NCI-H2107 (cell line): Measurements from ENCODE around the gene MAP7.
"Not testable (repeated sequence)": the region's sequence is repeated elsewhere in the genome, so short reads cannot be mapped to it uniquely, and the experiment has no call there.

Source experiments
- DNase-seq: peaks from one replicate; lab custom pipeline; 2025; lab: John Stamatoyannopoulos, UW

The MAP7 gene

GRCh38 chr6:136421537-136422158 lies 128.6 kb downstream of the MAP7 start:
- DNase-seq, result no peak

- DNase-seq, result no peak
Observed at GRCh38 chr6:136420853-136421252, 129.4 kb downstream of the MAP7 start.

GRCh38 chr6:136415351-136416007 lies 134.7 kb downstream of the MAP7 start:
- no peak for DNase-seq

- DNase-seq, result no peak
Observed at GRCh38 chr6:136412410-136412809, 137.8 kb downstream of the MAP7 start.

GRCh38 chr6:136411453-136412354 lies 138.5 kb downstream of the MAP7 start:
- no peak for DNase-seq

GRCh38 chr6:136411025-136411325 lies 139.2 kb downstream of the MAP7 start:
- no peak for DNase-seq

GRCh38 chr6:136410201-136411024 lies 139.8 kb downstream of the MAP7 start:
- no peak for DNase-seq

- DNase-seq, result no peak
Observed at GRCh38 chr6:136409597-136409996, 140.6 kb downstream of the MAP7 start.

- DNase-seq, result no peak
Observed at GRCh38 chr6:136408204-136408603, 142.0 kb downstream of the MAP7 start.

- no peak for DNase-seq
Observed at GRCh38 chr6:136405420-136406029, 144.7 kb downstream of the MAP7 start.

GRCh38 chr6:136404627-136405419 lies 145.4 kb downstream of the MAP7 start:
- no peak for DNase-seq

- DNase-seq, result no peak
Observed at GRCh38 chr6:136404007-136404406, 146.2 kb downstream of the MAP7 start.

- no peak for DNase-seq
Observed at GRCh38 chr6:136403110-136403980, 146.9 kb downstream of the MAP7 start.

- no peak for DNase-seq
Observed at GRCh38 chr6:136401749-136402148, 148.5 kb downstream of the MAP7 start.

- DNase-seq, result not testable (repeated sequence)
Observed at GRCh38 chr6:136401236-136401635, 149.0 kb downstream of the MAP7 start.

- no peak for DNase-seq
Observed at GRCh38 chr6:136398453-136398852, 151.8 kb downstream of the MAP7 start.

- no peak for DNase-seq
Observed at GRCh38 chr6:136396908-136397307, 153.3 kb downstream of the MAP7 start.

- DNase-seq, result not testable (repeated sequence)
Observed at GRCh38 chr6:136390959-136391358, 159.3 kb downstream of the MAP7 start.

GRCh38 chr6:136387316-136387715 lies 162.9 kb downstream of the MAP7 start:
- no peak for DNase-seq
